CD4-positive, alpha-beta T cell treated with Interleukin-10 for 1 hour (primary cell): ENCODE results near the gene PROZ.
"Not testable (repeated sequence)": the region's sequence is repeated elsewhere in the genome, so short reads cannot be mapped to it uniquely, and the experiment has no call there.

Experiments used
- DNase-seq: peaks from one replicate; pipeline ENCODE4 v3.0.0-alpha.2; 2020

The PROZ gene

DNA sequence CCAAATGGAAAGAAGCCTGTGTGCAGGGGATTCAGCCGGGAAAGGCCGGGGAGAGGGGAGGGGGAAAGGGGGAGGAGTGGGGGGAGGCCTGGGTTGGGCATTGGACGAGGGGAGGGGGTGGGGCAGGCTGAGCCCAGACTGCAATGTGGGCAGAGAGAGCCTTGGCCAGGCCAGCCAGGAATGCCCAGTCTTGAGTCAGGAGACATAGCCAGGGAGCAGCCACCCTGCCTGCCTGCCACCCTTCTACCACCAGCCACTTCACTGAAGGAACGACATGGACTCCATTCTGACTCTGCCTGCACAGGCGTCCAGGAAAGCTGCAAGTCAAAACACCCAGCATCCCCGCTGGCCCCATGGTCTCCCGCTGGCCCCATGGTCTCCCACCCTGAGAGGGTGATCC is 498 bp downstream of the PROZ start:
- no peak for DNase-seq

DNA sequence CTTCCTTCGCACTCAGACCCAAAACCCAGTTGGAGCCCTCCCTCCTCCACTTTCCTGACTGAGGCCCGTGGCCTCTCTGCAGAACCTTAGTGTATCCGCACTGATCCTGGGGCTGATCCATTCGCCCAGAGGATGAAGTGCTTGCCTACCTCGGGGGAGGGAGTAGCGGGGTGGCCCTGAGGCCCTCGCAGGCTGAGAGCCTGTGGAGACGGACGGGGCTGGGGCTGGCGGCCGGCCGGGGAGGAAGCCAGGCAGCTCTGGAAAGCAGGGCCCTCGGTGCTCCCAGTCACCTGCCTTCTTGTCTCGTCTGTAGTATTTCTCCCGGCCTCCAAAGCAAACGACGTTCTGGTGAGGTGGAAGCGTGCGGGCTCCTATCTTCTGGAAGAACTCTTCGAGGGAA is 1.3 kb downstream of the PROZ start:
- no peak for DNase-seq

DNA sequence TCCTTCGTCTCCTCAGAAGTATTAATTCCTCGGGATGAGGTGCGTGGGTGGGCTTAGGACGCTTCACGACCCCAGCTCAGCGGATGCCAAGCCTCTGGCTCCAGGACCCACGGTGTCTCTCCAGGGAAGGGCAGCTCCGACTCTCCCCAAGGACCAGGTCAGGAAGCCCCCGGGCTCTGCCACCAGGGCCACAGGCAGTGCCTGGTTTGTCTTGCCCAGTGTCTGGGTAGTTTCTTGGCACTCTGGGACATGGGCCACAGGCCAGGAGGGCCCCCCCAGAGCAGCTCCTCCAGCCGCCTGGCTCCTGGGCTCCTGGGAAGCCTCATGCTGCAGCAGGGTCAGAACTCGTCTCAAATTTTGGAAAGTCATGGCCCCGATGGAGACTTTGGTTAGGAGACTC is 2.5 kb downstream of the PROZ start:
- no peak for DNase-seq

DNA sequence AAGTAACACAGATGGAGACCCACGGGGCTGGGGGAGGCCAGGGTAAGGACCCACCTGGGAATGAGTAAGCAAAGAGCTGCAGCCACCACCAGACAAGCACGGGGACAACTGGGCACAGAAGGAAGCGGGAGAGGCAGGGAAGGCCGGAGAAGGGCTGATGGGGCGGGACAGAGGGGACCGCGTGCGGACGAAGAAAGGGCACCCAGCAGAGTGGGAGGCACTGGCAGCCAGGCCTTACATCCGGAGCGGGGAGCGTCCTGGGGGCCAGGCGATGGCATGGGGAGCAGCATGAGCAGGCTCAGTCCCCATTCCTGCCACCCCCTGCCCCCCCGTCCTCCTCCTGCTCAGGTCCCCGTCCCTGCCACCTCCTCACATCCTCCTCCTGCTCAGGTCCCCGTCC is 3.0 kb downstream of the PROZ start:
- DNase-seq: no peak

DNA sequence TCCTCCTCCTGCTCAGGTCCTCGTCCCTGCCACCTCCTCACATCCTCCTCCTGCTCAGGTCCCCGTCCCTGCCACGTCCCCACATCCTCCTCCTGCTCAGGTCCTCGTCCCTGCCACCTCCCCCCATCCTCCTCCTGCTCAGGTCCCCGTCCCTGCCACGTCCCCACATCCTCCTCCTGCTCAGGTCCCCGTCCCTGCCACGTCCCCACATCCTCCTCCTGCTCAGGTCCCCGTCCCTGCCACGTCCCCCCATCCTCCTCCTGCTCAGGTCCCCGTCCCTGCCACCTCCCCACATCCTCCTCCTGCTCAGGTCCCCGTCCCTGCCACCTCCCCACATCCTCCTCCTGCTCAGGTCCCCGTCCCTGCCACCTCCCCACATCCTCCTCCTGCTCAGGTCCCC is 3.5 kb downstream of the PROZ start:
- not testable (repeated sequence) for DNase-seq

DNA sequence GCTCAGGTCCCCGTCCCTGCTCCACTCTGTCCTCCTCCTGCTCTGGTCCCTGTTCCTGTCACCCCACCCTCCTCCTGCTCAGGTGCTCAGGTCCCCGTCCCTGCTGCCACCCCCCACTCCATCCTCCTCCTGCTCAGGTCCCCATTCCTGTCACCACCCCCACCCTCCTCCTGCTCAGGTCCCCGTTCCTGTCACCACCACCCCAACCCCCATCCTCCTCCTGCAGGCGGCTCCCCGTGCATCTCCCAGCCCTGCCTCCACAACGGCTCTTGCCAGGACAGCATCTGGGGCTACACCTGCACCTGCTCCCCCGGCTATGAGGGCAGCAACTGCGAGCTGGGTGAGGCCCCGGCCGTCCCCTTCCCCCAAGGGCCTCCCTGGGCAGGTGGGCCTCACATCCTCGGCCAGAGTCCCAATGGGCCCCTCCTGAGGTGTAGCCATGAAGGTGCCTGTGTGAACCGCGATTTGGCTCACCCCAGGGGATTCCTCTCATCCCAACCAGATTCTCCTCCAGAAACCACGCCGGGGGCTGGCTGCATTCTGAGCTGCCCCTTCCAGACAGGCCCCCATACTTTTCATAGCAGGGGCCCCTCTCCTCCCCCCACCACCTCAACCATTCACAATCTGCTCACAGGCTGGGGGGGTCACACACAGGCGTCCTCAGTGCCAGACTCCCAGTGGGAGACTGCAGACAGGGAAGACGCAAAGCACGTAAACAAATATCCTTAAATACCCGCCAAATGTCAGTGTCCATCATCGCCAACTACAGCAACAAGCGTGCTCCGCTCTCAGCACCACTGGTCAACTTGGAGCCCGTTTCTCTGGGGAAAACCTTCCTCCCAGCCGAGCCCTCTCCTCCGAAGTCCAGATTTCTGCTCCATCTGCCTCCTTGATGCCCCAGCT is 4.6 kb downstream of the PROZ start:
- peak; percentile 35 for DNase-seq

DNA sequence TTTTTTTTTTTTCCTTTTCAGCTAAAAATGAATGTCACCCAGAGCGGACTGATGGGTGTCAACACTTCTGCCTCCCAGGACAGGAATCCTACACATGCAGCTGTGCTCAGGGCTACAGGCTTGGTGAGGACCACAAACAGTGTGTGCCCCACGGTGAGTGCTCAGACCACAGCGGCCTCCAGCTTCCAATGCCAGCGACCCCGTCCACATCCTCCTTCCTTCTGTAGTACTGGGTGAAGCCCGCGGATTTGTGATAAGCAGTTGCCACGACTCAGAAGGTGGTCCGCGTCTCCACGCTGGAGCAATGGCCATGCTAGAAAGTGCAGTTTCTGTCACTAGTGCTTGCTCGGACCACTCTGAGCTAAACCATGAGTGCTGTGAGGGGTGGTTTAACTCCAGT is 6.0 kb downstream of the PROZ start:
- DNase-seq: no peak

DNA sequence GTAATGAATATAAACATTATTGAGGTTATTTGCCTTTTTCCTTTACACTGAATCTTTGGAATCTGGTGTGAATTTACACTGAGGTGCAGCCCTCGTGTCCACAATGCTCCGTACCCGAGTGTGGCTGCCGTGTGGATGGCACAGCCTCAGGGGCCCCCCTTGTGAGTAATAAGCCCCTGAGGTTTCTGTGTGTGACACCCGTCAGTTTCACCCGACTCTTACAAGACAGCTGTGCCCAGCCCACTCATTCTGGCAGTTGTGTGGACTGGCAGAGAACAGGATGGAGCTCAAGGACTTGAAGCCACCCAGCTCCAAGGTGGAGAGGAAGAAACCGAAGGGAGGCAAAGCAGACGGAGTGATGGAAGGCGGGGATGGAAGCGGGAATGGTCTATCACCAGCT is 7.8 kb downstream of the PROZ start:
- no peak for DNase-seq

DNA sequence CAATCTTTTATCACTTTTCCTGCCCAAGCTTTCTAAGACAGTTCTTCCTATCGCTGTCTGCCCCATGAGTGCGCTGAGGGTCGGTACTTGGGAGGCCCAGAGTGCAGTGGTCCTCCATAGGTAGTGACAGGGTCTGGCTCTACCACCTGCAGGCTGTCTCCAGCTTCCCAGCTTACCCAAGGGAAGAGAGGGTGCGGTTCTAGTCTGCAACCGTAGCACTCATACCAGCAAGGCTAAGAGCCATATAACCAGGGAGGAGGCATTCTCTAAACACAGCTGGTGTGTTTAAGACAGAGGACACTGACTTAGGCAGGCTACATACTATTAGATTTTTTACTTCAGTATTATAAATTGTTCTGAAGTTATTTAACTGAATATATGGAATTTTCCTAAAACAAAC is 8.2 kb downstream of the PROZ start:
- DNase-seq: no peak

DNA sequence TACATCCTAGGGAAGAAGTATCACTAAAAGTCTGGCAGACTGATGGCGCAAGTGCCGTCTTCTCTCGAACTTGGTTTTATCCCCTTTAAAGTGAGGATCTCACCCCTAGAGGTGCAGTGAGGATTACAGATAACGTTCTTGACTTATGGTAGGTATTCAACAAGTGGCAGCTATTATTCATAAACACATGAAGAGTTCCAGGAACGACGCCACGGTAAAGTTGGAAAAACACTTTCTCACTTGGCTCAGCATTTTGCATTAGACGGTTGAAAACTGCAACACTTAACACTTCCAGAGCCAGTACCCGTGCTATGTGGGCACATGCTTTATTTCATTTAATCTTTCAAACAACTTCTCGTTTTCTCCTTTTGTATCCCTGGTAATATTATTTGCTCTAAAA is 8.7 kb downstream of the PROZ start:
- DNase-seq: no peak

DNA sequence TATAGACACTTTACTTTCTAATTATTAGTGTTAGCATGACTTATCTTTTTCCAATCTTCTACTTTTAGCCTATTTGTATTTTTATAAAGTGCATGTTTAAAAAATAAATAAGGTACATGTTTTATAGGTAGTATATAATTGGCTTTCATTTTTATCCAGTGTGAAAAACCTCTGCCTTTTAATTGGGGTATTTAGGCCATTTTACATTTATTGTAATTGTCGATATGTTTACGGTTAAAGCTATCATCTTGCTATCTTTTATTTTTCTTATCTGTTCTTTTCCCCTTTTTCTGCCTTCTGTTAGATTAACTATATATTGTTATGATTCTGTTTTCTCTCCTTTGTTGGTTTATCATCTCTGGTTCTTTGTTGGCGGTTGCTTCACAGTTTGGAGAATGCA is 9.1 kb downstream of the PROZ start:
- DNase-seq: no peak

DNA sequence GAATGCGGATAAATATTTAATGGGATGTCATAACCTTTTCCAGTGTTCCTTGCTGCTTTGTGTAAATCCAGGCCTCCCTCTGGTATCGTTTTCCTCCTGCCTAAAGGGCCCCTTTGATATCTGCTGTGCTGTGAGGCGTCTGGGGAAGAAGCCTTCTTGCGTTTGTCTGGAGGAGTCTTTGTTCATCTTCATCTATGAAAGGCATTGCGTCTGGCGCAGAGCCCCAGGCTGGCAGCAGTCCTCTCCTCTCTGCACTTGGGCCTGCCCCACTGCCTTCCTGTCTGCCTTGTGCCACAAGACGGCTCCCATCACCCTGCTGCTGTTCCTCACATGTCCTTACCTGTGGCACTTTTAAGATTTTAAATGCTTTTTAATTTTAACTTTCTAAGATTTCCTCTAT is 9.8 kb downstream of the PROZ start:
- DNase-seq: no peak

DNA sequence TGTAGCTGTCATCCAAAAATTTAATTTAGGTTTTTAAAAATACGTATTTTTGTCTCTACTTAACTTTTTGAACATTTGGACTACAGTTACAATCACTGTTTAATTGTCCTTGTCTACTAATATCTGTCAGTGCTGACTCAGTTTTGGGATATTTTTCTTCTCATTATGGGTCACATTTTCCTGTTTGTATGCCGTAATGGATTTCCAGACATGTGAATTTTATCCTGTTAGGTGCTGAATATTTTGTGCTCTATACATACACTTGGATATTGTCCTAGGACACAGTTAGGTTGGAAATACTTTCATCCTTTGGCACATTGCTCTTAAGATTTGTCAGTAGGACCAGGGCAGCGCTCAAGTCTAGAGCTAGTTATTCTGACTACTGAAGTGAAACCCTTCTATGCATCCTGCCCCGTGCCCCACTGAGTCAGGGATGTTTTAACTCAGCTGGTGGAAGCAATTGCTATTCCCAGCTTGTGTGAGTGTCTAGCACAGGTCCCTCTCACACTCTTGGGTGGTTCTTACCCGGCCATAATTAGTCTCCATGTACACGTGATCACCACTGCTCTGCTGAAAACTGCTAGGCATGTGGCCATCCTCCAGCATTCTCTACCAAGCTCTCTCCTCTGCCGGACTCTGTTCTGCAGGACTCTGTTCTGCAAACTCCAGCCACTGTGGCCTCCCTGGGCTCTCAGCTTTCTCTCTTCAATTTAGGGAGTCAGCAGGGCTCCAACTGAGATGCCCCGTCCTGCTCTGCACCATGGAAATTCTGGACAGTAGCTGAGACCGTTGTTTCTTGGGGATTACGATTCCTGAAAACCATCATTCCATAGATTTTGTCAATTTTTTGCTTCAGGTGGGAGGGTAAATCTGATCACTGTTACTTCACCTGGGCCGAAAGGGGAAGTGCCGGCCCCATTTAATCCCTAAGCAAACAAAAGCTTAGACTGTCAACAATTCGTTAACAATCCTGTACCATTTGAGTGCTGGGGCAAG is 11.1 kb downstream of the PROZ start:
- DNase-seq: no peak

DNA sequence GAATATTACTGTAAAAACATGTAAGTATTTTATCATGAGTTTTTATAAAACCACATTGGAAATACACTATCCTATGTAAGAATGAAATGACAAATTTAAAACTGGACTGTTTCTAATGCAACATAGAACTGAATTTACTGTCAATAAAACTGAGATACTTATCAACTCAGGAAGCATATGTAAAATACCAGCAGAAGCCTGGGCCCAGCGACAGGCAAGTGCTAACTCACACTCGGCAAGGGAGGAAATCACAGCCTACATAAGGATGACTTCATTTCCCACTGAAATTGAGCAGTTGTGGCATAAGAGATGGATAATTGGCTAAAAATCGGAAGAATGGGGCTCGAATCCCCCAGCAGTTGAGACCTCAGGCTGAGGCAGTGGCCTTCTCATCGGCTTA is 12.1 kb downstream of the PROZ start:
- no peak for DNase-seq

DNA sequence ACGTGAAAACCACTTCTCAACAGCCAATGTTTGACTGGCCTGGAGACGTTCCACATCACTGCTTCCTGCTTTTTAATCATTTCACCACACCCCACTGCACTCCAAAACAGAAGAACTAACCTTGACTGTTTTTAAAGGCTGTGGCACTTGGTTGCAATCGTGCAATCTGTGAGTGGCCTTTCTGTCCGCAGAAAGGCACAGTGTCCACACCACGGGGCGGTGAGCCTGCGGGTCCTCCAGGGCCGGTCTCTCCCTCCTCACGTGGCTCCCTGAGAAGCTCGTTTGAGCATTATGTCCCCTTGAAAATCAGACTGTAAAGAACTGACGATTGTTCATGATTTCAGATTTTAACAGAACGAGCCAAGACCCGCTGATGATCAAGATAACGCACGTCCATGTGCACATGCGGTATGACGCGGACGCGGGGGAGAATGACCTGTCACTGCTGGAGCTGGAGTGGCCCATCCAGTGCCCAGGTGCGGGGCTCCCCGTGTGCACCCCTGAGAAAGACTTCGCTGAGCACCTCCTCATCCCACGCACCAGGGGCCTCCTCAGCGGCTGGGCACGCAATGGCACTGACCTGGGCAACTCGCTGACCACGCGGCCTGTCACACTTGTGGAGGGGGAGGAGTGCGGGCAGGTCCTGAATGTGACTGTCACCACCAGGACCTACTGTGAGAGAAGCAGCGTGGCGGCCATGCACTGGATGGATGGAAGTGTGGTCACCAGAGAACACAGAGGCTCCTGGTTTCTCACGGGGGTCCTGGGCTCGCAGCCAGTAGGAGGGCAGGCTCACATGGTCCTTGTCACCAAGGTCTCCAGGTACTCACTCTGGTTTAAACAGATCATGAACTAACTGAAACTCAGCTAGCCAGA is 13.0 kb downstream of the PROZ start:
- DNase-seq: no peak

DNA sequence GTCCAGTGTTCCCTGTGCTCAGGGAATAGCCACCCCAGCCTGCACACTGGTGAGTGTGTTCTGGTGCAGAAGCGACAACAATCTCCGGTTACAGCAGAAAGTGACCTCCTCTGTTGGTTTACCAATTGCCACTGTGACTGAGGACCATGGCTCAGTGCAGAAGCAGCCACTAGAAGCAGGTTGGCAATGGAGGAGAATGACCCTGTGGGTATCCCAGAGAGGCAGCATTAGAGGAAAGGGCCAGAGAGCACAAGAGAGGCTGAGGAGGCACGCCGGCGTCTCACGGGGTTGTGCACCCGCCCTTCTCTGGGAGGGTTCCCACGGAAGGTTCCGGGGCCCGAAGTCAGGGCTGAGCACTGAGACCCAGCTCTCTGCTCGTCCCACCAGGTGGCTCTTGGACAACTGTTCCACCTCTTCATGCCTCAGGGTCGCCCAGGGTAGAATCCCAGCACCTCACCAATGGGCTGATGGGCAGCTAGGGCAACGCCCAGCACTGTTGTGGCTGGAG is 14.0 kb downstream of the PROZ start:
- DNase-seq: no peak

DNA sequence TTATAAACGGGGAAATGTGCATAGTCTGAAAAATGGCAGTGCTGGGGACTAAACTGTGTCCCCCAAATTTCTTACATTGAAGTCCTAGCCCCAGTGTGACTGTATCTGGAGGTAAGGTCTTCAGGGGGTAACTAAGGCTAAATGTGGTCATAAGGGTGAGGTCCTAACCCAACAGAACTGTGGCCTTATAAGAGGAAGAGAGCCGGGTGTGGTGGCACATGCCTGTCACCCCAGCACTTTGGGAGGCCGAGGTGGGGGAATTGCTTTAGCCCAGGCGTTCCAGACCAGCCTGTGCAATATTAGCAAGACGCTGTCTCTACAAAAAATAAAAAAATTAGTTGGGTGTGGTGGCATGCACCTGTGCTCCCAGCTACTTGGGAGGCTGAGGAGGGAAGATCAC is 17.8 kb downstream of the PROZ start:
- peak; percentile 81 for DNase-seq

DNA sequence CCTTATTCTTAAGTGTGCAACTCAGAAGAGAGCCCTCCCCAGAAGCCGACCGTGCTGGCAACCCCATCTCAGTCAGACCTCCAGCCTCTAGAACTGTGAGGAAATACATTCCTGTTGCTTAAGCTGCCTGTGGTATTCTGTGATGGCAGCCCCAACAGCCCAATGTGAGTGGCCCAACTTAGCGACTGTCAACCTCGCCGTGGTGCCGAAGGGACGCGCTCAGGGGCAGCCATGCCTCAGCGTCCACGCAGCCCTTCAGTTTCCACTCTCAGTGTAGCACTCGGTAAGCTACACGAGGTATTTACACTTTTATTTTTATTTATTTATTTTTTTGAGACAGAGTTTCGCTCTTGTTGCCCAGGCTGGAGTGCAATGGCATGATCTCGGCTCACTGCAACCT is 18.4 kb downstream of the PROZ start:
- no peak for DNase-seq

DNA sequence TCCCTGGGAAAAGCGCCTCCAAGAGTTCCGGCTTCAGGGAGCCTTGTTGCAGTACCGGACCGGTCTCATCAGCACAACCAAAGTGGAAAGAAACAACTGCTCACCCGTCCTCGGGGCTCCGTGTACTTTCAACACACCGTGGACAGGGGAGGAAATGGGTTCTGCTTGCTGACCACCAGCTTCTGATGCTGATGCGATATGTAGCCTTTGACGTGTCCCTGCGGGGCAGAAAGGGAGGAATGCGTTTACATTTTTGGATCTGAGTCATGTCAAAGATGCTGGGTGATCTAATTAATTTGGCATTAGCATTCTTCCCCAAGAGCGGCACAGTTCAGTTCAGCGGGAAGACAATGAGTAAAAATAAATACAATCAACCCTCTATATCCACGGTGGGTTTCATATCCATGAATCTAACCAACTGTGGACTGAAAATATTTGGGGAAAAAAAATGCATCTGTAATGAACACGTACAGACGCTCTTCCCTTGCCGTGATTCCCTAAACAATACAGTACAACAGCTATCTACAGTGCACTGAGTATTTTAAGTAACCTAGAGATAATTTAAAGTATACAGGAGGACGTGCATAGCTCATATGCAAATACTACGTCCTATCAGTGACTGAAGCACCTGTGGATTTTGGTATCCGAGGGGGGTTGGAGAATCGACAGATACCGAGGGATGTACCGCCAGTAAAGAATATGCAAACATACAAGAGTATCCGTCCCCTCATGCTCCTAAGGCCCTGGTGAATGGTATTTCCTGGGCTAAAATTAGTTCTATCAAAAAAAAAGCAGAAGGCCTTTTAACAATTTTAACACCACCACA is 19.8 kb downstream of the PROZ start:
- DNase-seq: no peak

DNA sequence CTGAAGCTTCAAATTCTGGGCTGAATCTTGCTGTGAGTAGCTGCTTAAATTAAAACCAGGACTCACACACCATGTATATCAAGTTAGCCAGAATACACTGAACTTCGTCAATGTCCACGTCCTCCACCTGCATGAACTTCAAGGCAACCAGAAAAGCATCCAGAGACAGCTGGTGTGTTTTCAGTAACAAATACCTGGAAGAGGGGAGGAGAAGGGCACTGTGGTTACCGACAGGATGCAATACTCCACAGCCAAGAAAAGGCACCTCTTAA is 20.4 kb downstream of the PROZ start:
- DNase-seq: no peak

DNA sequence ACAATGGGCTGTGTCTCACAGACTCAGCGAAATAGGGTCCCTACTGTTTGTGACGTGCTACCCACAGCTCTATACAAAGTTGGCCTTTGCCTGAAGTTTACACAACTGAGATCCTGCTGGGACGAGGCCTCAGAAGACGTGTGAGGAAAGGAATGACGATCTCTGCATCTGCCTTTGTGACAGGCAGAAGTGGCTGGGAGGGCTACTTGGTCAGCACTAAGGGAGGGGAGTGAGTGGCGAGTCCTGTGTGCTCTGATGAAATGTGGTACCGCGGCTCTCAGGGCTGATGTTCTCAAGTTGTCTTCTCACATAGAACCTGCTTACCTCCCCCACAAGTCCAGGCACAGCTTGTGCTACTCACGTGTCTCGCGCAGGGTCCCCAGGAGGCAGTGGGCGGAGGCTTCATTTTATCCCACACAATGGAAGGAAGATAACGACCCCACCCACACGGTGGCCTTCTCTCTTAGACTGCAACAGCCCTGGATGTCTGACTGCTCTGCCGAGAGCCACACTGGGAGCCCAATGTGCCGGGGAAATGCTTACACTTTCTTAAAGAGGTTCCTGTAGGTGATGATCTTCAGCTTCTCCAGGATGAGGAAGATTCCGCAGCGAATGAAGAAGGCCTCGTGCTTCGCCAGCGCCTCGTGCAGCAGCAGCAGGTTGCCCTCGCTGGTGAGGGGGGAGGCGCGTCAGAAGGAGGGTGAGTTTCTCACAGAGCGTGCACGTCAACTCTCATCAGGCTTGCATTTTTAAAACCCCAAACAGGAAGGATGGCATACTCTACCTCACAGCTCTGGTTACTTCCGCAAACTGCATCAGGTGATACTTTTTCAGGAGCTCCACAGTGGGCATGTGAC is 21.2 kb downstream of the PROZ start:
- DNase-seq: peak; percentile 36
